HG02763 (cell line): ENCODE data around the gene TRIM56.
"Not testable (repeated sequence)": the region's sequence is repeated elsewhere in the genome, so short reads cannot be mapped to it uniquely, and the experiment has no call there.

ENCODE experiments used
- ATAC-seq: cut with Tn5 transposase; IDR thresholded peaks from one replicate; pipeline ENCODE4 v1.9.1; 2021; ENCODE audit warnings: mild to moderate bottlenecking, moderate library complexity; ENCODE audit not compliant: unreplicated experiment

Gene TRIM56, protein sequence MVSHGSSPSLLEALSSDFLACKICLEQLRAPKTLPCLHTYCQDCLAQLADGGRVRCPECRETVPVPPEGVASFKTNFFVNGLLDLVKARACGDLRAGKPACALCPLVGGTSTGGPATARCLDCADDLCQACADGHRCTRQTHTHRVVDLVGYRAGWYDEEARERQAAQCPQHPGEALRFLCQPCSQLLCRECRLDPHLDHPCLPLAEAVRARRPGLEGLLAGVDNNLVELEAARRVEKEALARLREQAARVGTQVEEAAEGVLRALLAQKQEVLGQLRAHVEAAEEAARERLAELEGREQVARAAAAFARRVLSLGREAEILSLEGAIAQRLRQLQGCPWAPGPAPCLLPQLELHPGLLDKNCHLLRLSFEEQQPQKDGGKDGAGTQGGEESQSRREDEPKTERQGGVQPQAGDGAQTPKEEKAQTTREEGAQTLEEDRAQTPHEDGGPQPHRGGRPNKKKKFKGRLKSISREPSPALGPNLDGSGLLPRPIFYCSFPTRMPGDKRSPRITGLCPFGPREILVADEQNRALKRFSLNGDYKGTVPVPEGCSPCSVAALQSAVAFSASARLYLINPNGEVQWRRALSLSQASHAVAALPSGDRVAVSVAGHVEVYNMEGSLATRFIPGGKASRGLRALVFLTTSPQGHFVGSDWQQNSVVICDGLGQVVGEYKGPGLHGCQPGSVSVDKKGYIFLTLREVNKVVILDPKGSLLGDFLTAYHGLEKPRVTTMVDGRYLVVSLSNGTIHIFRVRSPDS

DNA sequence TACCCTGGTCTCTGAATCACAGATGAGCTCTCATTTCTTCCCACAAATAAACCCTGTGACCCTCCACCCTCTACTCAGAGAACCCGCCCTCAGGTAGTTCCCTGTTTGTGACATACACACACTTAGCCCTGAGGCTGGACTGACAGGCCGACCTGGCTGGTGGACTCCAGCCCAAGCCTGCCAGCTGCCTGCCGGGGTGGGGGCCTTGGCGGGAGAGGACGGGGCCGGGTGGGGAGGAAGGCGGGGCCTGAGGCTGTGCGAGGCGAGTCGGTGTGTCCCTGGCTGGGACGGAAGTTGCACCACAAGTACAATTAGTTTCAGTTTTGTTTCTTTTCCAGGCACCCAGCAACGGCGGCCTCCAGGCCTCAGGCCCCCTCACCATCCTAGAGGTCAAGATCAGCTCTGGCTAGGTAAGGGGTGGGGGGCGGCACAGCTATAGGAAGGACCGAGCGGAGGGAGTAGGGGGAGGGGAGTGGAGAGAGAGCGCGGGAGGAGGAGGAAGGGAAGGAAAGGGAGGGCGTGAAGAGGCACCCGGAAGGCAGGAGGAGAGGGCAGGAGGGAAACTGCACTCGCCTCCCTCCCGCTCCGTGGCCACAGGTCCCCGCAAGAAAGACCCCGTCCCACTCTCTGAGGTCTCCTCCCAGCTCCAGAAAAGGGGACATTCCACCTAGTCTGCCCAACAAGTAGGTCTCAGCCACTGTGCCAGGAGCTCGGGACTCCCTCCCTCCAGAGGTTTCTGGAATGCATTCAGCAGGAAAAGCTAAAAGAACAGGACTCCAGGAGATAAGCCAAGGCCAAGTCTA, at the start of gene TRIM56:
TSS of gene TRIM56 (plus strand) at position 320 of the 803 bp plus-strand sequence. CDS start 1,832 bp downstream, outside the sequence.
- peak; percentile 91 for ATAC-seq

DNA sequence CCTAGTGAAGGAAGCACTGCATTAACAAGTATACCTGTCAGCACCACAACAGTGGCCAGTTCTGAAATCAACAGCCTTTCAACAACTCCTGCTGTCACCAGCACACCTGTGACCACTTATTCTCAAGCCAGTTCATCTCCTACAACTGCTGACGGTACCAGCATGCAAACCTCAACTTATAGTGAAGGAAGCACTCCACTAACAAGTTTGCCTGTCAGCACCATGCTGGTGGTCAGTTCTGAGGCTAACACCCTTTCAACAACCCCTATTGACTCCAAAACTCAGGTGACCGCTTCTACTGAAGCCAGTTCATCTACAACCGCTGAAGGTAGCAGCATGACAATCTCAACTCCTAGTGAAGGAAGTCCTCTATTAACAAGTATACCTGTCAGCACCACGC, 49.3 kb upstream of the TRIM56 start:
- no peak for ATAC-seq

DNA sequence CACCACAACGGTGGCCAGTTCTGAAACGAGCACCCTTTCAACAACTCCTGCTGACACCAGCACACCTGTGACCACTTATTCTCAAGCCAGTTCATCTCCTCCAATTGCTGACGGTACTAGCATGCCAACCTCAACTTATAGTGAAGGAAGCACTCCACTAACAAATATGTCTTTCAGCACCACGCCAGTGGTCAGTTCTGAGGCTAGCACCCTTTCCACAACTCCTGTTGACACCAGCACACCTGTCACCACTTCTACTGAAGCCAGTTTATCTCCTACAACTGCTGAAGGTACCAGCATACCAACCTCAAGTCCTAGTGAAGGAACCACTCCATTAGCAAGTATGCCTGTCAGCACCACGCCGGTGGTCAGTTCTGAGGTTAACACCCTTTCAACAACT, 44.0 kb upstream of the TRIM56 start:
- not testable (repeated sequence) for ATAC-seq

DNA sequence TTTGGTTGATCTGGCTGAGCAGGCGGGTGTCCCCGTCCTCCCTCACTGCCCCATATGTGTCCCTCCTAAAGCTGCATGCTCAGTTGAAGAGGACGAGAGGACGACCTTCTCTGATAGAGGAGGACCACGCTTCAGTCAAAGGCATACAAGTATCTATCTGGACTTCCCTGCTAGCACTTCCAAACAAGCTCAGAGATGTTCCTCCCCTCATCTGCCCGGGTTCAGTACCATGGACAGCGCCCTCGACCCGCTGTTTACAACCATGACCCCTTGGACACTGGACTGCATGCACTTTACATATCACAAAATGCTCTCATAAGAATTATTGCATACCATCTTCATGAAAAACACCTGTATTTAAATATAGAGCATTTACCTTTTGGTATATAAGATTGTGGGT, 26.9 kb upstream of the TRIM56 start:
- no peak for ATAC-seq

DNA sequence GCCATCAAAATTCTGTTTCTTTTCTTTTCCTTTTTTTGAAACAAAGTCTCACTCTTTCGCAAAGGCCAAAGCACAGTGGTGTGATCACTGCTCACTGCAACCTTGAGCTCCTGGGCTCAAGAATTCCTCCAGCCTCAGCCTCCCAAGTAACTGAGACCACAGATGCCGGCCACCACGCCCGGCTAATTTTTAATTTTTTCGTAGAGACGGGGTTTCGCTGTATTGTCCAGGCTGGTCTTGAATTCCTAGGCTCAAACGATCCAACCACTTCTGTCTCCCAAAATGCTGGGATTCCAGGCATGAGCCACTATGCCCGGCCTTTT, 25.7 kb upstream of the TRIM56 start:
- no peak for ATAC-seq

DNA sequence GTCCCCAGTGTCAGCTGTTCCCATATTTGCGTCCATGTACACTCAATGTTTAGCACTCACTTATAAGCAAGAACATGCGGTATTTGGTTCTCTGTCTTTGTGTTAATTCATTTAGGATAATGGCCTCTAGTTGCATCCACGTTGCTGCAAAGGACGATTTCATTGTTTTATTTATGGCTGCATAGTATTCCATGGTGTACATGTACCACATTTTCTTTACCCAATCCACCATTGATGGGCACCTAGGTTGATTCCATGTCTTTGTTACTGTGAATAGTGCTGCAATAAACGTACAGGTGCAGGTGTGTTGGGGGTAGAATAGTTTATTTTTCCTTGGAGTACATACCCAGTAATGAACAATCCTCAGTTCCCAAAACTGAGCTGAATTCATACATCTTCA, 24.3 kb upstream of the TRIM56 start:
- no peak for ATAC-seq

DNA sequence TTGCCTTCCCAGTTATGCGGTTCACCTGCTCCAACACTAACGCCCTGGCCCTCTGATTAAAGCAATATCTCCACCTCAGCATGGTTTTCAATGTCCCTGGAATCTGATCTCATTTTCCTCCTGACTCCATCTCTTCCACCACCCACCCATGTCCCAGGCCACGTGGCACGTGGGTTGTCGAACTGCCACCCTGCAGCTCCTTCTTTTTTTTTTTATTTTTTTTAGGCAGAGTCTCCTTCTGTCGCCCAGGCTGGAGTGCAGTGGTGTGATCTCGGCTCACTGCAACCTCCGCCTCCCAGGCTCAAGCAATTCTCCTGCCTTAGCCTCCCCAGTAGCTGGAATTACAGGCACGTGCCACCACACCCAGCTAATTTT, 21.1 kb upstream of the TRIM56 start:
- not testable (repeated sequence) for ATAC-seq

DNA sequence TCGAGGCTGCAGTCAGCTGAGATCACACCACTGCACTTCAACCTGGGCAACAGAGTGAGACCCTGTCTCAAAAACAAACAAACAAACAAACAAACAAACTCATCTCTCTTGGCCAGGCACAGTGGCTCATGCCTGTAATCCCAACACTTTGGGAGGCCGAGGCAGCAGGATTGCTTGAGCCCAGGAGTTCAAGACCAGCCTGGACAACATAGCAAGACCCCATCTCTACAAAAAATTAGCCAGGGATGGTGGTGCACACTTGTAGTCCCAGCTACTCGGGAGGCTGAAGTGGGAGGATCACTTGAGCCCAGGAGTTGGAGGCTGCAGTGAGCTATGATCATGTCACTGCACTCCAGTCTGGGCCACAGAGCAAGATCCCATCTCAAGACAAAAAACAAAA, 20.1 kb upstream of the TRIM56 start:
- ATAC-seq: not testable (repeated sequence)

DNA sequence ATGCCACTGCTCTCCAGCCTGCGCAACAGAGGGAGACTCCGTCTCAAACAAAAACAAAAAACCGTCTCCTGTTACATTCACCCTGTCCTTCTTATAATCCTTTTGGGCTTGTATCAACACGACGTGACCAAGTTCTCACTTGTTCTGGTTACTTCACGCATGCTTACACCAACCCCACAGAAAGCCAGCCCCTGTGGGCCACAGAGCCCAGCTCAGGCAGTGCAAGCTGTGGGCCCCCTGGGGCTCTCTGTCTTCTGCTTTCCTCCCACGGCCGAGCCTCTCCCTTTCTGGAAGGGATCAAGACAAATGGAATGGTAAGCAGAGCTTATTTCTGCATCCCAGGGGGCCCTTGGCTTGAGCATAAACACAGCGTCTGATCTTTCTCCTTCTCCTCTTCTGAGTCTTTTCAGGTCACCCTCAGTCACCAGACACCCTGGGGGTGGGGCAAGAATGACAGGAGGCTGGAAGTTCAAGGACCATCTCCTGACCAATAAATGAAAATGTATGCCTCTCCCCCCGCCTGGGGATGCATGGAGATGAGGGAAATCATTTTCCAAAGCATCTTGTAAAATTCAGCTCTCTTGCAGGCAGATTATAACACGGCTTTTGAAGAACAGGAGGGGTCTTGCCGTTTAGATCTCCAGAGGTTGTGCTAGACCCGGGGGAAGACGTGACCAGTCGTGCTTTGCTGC, 19.0 kb upstream of the TRIM56 start:
- ATAC-seq: no peak

DNA sequence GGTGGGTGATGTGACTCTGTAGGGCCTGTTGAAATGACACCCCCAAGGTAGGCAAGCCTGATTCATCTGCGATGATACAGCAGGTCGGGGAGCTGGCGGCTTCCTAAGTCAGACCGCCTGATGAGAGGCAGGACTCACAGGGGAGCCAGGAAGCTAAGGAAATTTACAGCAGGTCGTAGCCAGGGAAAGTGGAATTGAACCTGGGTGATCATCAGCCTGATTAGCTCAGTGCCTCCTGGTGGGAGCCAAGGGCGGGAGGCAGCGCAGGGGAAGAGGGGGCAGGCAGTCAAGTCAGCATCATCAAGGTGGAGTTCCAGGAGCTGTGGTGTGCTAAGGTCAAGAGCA, 18.5 kb upstream of the TRIM56 start:
- no peak for ATAC-seq

DNA sequence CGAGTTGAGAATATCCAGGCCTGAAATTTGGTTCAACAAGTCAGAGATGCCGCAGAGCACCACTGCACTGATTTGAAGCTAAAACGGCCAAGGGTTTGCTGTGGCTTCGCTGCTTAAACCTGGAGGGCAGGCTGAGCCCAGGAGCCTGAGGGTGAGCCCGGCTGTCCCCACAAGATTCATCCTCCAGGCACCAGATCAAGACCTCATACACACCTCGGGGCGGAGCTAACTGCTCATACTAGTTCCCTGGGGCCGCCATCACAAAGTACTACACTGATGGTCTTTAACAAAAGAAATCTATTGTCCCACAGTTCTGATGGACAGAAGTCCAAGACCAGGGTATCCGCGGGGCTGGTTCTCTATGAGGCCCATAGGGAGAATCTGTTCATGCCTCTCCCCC, 16.9 kb upstream of the TRIM56 start:
- no peak for ATAC-seq

DNA sequence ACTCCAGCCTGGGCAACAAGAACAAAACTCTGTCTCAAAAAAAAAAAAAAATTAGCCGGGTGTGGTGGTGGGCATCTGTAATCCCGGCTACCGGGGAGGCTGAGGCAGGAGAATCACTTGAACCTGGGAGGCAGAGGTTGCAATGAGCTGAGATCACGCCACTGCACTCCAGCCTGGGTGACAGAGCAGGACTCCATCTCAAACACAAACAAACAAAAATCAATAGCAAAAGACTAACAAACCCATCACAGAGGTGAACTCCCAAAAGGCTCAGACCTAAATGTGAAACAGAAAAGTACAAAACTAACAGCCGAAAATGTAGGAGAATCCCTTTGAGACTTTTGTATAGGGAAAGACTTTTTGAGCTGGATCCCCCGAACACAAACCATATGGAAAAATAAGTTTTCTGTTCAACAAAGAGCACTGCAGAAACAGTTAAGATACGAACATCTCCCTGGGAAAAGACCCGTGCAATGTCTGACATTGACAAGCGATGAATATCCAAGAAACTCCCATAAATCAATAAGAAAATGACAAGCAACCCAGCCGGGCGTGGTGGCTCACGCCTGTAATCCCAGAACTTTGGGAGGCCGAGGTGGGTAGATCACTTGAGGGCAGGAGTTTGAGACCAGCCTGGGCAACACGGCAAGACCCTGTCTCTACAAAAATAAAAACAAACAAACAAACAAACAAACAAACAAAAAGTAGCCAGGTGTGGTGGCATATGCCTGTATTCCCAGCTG, 13.7 kb upstream of the TRIM56 start:
- ATAC-seq: not testable (repeated sequence)

DNA sequence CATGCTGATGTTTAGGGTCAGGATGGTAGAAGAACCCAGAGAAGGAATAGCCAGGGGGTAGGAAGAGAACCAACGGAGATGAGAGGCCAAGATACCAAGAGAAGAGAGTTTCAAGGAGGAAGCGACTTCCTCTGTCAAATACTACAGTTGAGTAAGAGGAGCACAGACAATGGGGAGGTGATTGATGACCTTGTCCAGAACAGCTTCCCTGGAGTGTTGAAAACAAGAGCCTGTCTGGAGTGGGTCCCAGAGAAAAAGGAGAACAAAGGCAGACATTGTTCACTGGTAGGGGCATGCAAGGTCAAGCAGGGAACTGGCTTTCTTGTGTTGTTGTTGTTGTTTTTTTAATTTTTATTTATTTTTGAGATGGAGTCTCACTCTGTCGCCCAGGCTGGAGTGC, 9.6 kb upstream of the TRIM56 start:
- no peak for ATAC-seq

DNA sequence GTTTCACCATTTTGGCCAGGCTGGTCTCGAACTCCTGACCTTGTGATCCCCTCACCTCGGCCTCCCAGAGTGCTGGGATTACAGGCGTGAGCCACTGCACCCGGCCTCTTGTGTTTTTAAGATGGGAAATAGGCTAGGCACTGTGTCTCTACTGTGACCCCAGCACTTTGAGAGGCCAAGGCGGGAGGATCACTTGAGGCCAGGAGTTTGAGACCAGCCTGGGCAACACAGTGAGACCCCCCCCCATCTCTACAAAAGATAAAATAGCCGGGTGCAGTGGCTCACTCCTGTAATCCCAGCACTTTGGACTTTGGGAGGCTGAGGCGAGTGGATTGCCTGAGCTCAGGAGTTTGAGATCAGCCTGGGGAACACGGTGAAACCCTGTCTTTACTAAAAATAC, 9.1 kb upstream of the TRIM56 start:
- ATAC-seq: not testable (repeated sequence)

DNA sequence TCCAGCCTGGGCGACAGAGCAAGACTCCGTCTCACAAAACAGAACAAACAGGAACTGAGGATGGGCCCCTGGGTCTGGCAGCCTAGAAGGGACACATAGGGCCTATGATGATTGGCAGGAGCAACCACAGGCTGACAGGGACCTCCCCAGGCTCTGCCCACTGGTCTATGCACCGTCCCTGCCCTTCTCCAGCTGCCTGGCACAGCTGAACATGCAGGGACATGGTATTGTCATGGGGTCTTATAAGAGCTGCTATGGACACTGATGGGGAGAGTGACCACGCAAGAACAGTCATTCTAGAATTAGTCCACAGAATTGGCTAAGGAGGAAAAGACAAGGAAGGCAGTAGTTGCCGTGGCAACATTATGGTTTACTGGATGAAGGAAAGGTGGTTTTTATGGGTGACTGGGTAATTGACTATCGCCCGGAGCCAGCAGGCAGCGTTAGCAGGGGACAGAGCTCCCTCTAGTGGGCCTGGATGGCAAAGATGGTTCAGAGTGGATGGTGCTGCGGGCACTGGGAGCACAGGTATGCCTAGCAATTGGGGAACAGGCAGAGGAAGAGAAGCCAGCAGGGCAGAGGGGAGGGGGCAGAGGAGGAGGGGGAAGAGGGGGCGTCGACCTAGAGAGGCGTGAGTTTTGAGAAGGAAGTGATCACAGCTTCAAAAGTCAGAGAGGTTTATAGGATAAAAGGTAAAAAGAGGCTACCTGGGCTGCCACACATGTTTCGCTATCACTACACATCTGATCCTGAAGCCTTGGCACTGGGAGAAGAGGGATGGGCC, 7.8 kb upstream of the TRIM56 start:
- peak; percentile 67 for ATAC-seq

DNA sequence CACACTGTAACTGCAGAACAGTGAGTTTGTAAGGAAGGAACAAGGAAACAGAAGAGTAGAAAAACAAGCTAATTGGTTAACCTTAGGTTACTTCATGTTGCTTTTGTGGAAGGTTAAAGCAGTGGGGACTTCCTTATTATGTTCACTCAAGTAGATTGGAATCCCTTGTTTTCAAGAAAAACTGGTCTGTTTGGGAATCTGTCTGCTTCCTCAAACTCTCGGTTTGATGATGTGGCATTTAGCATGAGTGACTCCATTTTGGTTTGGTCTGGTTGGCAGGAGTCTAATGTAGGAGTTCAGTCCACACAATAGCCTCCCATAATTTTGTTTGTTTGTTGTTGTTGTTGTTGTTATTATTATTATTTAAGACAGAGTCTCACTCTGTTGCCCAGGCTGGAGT, 3.8 kb upstream of the TRIM56 start:
- no peak for ATAC-seq

DNA sequence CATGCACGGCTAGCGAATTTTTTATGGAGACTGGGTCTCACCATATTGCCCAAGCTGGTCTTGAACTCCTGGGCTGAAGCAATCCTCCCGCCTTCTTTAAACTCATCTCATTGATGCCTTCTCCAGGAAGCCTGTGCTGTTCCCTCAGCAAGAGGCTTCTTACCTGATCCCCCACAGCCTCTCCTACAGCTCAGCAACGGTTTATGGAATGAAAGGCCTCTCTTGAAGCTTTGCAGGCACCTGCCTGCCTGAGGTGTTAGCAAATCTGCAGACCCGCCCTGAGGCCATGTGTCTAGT, 468 bp upstream of the TRIM56 start:
- ATAC-seq: no peak

DNA sequence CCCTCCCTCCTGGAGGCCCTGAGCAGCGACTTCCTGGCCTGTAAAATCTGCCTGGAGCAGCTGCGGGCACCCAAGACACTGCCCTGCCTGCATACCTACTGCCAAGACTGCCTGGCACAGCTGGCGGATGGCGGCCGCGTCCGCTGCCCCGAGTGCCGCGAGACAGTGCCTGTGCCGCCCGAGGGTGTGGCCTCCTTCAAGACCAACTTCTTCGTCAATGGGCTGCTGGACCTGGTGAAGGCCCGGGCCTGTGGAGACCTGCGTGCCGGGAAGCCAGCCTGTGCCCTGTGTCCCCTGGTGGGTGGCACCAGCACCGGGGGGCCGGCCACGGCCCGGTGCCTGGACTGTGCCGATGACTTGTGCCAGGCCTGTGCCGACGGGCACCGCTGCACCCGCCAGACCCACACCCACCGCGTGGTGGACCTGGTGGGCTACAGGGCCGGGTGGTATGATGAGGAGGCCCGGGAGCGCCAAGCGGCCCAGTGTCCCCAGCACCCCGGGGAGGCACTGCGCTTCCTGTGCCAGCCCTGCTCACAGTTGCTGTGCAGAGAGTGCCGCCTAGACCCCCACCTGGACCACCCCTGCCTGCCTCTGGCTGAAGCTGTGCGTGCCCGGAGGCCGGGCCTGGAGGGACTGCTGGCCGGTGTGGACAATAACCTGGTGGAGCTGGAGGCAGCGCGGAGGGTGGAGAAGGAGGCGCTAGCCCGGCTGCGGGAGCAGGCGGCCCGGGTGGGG, 2.2 kb downstream of the TRIM56 start:
- no peak for ATAC-seq

DNA sequence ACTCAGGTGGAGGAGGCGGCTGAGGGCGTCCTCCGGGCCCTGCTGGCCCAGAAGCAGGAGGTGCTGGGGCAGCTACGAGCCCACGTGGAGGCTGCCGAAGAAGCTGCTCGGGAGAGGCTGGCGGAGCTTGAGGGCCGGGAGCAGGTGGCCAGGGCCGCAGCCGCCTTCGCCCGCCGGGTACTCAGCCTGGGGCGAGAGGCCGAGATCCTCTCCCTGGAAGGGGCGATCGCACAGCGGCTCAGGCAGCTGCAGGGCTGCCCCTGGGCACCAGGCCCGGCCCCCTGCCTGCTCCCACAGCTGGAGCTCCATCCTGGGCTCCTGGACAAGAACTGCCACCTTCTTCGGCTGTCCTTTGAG, 2.8 kb downstream of the TRIM56 start:
- no peak for ATAC-seq
